Stimulated activated CD4-positive, alpha-beta T cell treated with anti-CD3 and anti-CD28 coated beads, Interleukin-12 subunit alpha, Interleukin-12 subunit beta, amount 100 ng/mL, for 48 hours (primary cell): ENCODE data around the gene CD163L1.
"Not testable (repeated sequence)": the region's sequence is repeated elsewhere in the genome, so short reads cannot be mapped to it uniquely, and the experiment has no call there.

Source experiments
- DNase-seq, 3 donors: peaks; one replicate each; pipeline ENCODE4 v3.0.0-alpha.2; 2020; ENCODE audit warnings: low read depth in 2 of 3, low spot score in 1 of 3

CD163L1 gene

GRCh38 chr12:7444076-7444475, at the start of gene CD163L1:
Gene CD163L1 (minus strand): TSS chr12:7444153. CDS start chr12:7444127, 26 bp downstream.
- no peak for DNase-seq

DNA sequence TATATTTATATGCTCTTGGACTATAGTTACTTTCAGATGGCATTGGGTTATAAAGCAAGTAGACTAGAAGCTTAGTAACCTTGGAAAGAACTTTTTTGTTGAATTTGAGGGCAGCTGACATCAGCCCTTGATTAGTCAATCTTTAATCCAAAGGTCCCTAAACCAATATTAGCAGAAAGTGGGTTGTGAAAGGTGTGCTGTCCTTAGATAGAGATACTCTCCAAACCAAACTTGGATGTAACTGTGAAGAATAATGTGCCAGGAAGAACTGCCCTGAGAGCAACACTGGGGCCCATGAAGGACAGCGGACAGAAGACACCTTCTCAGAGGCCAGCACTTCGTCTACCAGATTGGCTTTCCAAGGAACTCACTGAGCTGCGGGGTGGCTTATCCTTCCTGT, 49.1 kb upstream of the CD163L1 start:
- no peak for DNase-seq

- DNase-seq: no peak
Observed at GRCh38 chr12:7486512-7486911, 42.6 kb upstream of the CD163L1 start.

GRCh38 chr12:7485095-7485494, 41.1 kb upstream of the CD163L1 start:
- no peak for DNase-seq

DNA sequence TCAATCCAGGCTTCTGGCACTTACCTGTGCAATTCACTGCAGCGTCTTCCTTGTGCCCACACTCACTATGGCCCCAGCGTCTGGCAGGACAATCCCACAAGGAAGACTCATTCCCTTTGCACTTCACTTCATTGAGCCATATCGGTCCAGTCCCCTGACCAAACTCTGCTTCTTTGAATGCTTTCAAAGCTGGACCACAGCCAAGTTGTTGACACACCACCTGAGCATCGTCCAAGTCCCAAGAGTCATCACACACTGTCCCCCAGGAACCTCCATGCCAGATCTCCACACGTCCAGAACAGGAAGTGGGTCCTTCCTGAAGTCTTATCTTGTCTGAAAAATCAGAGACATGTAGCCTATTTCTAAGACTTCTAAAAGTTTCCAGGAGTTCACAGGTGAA, 39.4 kb upstream of the CD163L1 start:
- DNase-seq: no peak

DNA sequence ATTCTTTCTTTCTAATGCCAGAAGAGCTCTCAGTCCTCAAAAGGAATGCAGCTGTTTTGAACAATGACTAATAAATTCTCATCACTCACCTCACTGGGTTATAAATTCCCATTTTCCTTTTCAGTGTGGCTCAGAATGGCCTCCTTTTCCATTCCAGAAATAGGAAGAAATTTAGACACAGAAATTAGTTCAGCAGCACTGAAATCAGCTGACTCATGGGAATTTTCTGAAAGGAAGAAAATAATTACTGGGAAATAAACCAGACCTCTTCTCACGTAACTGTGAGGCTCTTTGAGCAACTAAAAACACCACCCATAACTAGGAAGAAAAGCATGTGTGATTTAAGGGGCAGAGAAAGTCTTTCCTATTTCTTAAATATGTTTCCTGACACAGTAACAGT, 35.8 kb upstream of the CD163L1 start:
- DNase-seq: no peak

DNA sequence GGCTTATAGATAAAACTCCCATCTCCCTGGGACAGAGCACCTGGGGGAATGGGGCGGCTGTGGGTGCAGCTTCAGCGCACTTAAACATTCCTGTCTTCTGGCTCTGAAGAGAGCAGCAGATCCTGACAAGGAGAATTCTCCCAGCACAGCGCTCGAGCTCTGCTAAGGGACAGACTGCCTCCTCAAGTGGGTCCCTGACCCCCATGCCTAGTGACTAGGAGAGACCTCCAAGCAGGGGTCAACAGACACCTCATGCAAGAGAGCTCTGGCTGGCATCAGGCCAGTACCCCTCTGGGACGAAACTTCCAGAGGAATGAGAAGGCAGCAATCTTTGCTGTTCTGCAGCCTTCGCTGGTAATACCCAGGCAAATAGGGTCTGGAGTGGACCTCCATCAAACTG, 28.1 kb upstream of the CD163L1 start:
- DNase-seq: no peak

- peak; percentile 6 to 55 (median 30) for DNase-seq
Observed at GRCh38 chr12:7460375-7461259, 16.7 kb upstream of the CD163L1 start.

DNA sequence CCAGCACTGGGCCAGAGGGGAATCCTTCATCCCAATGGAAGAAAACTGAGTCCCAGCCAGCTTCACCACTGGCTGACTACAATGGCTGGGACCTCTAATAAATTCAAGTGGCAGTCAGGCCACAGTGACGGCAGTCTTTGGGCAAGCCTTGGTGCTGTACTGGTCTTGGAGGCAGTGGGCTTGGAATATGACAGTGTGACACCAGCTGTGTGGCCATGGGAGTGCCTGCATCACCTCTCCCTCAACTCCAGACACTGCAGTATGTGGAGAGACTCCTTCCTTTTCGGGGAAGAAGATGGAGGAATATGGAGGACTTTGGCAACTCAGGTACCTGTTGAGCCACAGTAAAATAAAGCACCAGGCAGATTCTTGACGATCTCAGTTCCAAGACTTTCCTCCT, 16.0 kb upstream of the CD163L1 start:
- DNase-seq: no peak

GRCh38 chr12:7451756-7452155, 7.8 kb upstream of the CD163L1 start:
- DNase-seq: no peak

DNA sequence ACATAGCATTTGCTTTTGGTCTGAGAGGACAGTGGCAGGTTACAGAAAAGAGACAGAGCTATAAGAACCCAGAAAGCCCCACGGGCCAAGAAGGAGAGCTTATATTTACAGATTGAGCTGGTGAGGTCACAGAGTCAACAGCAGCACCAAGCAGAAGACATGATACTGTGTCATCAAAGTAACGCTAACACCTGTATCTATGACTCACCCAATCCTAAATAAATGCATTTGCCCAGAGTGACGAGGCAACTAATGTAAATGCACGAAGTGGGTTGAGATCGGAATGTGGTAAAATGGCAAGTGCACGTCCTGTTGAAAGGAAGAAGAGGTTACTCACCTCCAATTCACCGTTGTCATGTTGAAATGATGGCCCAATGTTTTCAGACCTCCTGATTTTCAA, 6.7 kb upstream of the CD163L1 start:
- no peak for DNase-seq

DNA sequence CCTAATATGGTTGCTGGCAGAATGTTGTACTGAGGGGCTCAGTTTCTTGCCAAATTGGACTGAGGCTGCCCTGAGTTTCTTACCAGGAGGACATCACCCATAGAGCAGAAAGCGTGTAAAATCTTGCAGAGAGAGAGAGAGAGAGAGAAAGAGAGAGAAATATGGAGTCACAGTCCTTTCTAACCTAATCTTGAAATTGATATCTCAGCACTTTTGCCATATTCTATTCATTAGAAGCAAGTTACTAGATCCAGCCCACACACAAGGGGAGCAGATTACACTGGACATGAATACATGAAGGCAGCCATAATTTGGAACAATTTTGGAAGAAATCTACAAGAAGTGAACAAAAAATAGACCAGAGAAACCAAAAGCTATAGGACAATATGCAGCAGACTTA, 4.1 kb upstream of the CD163L1 start:
- no peak for DNase-seq

GRCh38 chr12:7444537-7444936, 584 bp upstream of the CD163L1 start:
- no peak for DNase-seq

- no peak for DNase-seq
Observed at GRCh38 chr12:7441216-7441615, 2.7 kb downstream of the CD163L1 start.

DNA sequence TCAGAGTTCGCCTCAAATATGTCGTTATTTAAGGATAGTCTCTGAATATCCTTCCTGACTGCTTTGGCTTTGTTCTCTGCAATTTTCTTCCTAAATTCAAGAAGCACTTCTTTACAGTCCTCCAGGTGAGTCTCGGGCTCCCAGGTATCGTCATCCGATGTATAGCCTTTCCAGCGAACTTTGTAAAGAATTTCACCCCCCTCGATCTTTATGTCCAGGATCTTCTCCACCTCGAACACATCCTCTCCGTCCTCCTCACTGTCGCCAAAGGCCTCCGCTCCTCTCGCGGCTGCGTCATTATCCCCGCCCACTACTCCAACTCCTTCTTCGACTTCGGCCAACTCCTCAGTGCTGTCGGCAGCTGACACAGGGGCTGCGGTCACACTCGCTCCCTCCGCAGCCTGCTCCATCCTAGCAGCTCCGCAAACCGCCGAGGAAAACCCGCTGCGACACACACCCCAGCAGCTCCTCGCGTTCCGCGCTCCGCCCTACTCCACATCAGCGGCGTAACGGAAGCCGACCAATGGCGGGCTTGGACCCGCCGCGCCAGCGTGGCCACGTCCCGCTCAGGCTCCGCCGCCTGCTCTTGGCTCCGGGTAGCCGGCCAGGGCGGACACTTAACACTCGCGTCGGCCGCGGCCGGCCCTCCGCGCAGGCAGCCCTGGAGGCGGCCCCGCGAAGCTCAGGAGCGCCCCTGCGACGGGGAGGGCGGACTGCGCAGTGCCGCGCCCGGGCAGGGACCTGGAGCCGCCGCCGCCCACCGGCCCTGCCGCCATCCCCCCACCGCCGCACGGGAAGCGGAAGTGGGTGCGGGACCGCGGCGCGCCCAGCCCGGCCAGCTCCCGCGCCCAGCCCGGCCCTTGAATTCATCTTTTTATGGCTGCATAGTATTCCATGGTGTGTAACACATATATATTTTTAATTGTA, 4.1 kb downstream of the CD163L1 start:
- peak; percentile 10 to 24 (median 20) for DNase-seq

GRCh38 chr12:7438291-7438995, 5.5 kb downstream of the CD163L1 start:
- not testable (repeated sequence) for DNase-seq

GRCh38 chr12:7437494-7437893, 6.5 kb downstream of the CD163L1 start:
- DNase-seq: not testable (repeated sequence)

DNA sequence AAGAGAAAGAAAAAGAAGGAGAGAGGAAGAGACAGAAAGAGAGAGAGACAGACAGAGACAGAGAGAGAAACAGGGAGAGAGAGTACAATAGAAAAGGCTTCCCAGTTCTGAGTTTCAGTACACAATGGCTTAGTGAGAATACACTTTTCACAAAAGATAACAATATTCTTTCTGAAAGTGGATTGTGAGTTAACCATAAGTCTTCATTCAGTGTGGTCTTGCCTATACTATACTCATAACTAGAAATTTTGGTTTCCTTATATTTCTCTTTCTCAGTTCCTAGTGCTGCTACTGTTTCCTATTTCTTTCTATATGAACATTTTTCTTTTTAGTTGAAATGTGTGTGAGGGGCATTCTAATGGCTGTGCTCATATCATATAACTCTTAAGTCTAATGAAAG, 9.3 kb downstream of the CD163L1 start:
- DNase-seq: no peak

DNA sequence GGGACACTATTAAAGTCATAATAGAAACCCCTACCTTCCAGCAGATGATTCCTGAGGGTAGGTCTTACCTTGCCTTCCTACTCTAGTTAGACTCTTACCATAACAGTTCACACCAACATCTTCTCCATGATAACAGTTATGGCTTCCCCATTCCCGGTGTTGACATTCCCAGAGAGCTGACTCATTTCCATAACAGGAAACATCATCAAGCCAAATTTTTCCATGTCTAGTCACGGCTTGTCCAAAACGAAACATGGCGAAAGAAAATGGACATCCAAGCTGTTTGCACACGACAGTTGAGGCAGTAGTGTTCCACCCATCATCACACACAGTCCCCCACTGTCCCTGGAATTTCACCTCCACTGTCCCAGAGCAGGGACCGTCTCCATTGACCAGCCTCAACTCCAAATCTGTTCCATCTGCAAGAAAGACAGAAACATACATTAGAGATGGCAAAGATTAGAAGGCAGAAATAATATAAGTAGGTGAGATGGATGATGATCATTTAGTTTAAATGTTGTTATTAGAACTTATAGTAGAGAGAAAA, 10.6 kb downstream of the CD163L1 start:
- DNase-seq: no peak

DNA sequence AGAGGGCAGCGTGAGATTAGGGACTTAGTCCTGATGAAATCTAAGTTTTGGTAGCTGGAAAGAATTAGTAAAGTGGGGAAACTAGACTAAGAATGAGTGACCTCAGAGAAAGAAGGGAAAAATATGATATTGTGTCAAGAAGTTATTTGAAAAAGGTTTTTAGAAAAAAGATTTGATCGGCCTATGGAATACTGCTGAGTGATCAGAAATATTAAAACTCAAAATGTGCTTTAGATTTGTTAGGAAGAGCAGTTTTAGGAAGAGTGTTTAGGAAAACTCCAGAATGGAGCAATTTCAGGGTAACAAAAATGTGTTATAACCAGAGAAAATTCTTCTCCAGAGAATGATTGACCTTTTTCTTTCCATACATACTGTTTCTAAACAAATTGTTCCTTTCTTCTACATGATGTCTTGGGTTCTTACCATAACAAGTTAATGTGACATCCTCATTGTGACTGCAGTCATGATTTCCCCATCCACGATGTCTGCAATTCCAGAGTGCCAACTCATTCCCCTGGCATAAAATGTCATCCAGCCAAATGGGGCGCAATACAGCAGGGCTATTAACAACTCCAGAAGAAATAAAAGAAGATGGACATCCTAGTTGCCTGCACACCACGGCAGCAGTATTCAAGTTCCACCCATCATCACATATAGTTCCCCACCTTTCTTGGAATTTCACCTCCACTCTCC, 11.8 kb downstream of the CD163L1 start:
- DNase-seq: no peak
